ENCODE results near the gene PRDM16. TPM values are rescaled to one million over a fixed set of nuclear protein-coding genes. Genes with fewer than 3 reads are reported as not detected.

PRDM16 gene
- total and polyA plus RNA-seq, 2 of the 13 experiments (the other 11 are each of a cell fraction or from before 2014, with no cell fraction given), result 0.15 to 0.81 TPM

DNA sequence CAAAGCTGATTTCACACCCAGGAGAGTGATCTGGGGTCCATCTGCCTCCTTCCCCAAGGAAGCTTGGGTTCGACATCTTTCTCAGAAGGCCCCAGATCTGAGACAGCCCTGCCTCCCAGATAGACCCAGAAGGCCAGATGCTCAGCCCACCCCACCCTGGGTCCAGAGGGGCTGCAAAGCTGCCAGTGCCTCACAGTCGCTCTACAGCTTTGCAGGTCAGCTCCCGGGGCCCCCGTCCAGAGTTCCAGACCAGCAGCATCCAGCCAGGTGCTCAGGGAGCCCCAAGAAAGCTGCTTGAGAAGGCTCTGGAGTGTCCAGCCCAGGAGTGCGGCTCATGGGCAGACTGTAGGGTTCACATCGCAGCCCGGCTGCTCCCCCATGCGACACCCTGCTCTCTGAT, 242.7 kb downstream of the PRDM16 start:
- Histone ChIP-seq H4K20me1 (ENCODE audit: insufficient read depth, low read length) (no peaks in the 10 kb centered on the region), H3K9me3 (ENCODE audit: low read length) (no peaks in the 10 kb centered on the region), H3K4me2 (ENCODE audit: low read depth, low read length) (no peak overlapping the region), H2AFZ (ENCODE audit: low read length) (no peak overlapping the region), H3K27ac (ENCODE audit: extremely low read length, insufficient read depth, low read length) (no peak overlapping the region), H3K4me1 (ENCODE audit: insufficient read depth, low read length) (peaks cover 25% of the 10 kb centered on the region), H3K4me3 (replicated peaks in 1 of 3; ENCODE audit: insufficient read depth in 1 of 3, low read depth in 2 of 3, low read length in 3 of 3) (no peak overlapping the region), H3K79me2 (ENCODE audit: insufficient read depth, low read length) (no peaks in the 10 kb centered on the region), H3K9ac (ENCODE audit: insufficient read depth, low read depth, low read length) (no peak overlapping the region), H3K27me3 (ENCODE audit: control insufficient read depth in 1 of 2, insufficient read depth in 2 of 2, low read length in 2 of 2) (no peaks in the 10 kb centered on the region), H3K36me3 (replicated peaks in 1 of 2; ENCODE audit: control insufficient read depth in 1 of 2, insufficient read depth in 2 of 2, low read length in 2 of 2) (no peaks in the 10 kb centered on the region)
- in situ Hi-C loops (cut with HindIII; ENCODE audit: extremely low pct_ligation_motif_present, low pct_unique_long_range_greater_than_20kb), result no loop called here
- POLR2A ChIA-PET, result interaction anchor here (1.3 kb wide), 1 partner anchor 9 kb away, joined by 4 read pairs; no protein-coding TSS in a partner anchor
- TF ChIP-seq, protein P1, sequence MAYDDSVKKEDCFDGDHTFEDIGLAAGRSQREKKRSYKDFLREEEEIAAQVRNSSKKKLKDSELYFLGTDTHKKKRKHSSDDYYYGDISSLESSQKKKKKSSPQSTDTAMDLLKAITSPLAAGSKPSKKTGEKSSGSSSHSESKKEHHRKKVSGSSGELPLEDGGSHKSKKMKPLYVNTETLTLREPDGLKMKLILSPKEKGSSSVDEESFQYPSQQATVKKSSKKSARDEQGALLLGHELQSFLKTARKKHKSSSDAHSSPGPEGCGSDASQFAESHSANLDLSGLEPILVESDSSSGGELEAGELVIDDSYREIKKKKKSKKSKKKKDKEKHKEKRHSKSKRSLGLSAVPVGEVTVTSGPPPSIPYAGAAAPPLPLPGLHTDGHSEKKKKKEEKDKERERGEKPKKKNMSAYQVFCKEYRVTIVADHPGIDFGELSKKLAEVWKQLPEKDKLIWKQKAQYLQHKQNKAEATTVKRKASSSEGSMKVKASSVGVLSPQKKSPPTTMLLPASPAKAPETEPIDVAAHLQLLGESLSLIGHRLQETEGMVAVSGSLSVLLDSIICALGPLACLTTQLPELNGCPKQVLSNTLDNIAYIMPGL (CRISPR knock-in tag; IDR thresholded peaks at IDR 0.05; ENCODE audit: borderline replicate concordance in 1 of 2, low read depth in 1 of 2), result no peak
- TF ChIP-seq ZNF30 (CRISPR knock-in tag; IDR thresholded peaks at IDR 0.05) (no peak), ZNF354B (CRISPR knock-in tag; IDR thresholded peaks at IDR 0.05) (no peak), CC2D1A (CRISPR knock-in tag; IDR thresholded peaks at IDR 0.05) (no peak), ZHX2 (IDR thresholded peaks at IDR 0.05; ENCODE audit: low read depth) (no peak), ZHX2 (CRISPR knock-in tag; IDR thresholded peaks at IDR 0.05; ENCODE audit: borderline replicate concordance) (no peak), SCMH1 (CRISPR knock-in tag; IDR thresholded peaks at IDR 0.05; ENCODE audit: borderline replicate concordance) (no peak), NFIC (IDR thresholded peaks at IDR 0.05; ENCODE audit: low read length) (no peak)
- no TSS peak for BruUV-seq (replicated peaks)
- intact Hi-C loops (cut with micrococcal nuclease; ENCODE audit: unreplicated experiment), result no loop called here
- ATAC-seq, result no peak
- DNase-seq (ENCODE audit: low spot score), result no peak
- CTCF ChIA-PET (ENCODE audit: low intra/inter-chr PET ratio, low total read pairs), result no interaction called here
- no peak for FAIRE-seq
- WGBS (ENCODE audit: low lambda C conversion rate), result 100% methylated on average over 1 of the region's 8 CpGs
